ENCODE measurements around the gene THAP9. TPM values are rescaled to one million over a fixed set of nuclear protein-coding genes. Genes with fewer than 3 reads are reported as not detected.
A peak's percentile ranks its signal among the peaks of the same experiment; 100 is the strongest.

The THAP9 gene
- polyA plus RNA-seq, 1 of the 3 experiments (the other 2 are of a cell fraction) = 1.5 TPM

DNA sequence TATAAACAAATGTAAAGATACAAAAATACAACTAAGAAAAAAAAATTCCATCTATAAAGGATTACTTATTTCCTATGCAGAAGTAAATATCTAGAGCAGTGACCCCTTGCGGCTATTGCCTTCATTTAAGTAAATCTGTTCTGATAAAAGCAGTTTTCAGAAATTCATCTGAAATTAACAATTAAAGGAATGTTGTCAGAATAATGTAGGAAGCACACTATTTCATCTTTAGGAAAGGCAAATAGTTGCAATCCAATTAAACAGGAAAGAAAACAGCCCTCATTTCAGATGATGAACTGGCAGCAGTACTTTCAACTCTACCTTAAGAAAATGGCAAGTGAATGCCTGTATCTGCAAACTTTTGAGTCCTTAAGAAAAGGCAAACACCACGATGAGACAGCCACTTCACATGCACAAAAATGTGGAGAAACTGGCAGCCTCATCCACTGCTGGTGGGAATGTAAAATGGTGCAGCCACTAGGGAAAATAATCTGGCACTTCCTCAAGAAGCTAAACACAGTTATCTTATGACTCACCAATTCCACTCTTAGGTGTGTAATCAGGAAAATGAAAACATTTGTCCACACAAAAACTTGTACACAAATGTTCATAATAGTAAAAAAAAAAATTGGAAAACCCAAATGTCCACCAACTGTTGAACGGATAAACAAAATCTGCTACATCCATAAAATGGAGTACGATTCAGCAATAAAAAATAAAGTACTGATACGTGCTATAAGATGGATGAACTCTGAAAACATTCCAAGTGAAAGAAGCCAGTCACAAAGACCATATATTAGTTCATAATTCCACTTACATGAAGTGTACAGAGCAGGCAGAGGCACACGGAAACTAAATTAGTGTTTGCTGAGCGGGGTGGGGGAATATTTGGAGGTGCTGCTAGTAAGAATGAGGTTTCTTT lies 2.0 kb upstream of the THAP9 start (continued):
- TF ChIP-seq RXRA (IDR thresholded peaks at IDR 0.05; ENCODE audit: borderline replicate concordance, low read depth) (no peak), MAX (IDR thresholded peaks at IDR 0.05; ENCODE audit: low read depth) (0 out of 2 replicates have a peak, but pooled peaks have one; percentile 29), MEF2A (IDR thresholded peaks at IDR 0.05; ENCODE audit: borderline replicate concordance, low read depth) (no peak), MXI1 (IDR thresholded peaks at IDR 0.05; ENCODE audit: low read depth, low read length) (0 out of 2 replicates have a peak, but pooled peaks have one; percentile 9), RAD21 (IDR thresholded peaks at IDR 0.05; ENCODE audit: low read length) (peak; percentile 23; the same call in 1 of the 2 replicates), JUND (IDR thresholded peaks at IDR 0.05) (peak; percentile 43; the same call in 1 of the 2 replicates), TEAD4 (IDR thresholded peaks at IDR 0.05; ENCODE audit: borderline replicate concordance, insufficient read depth) (no peak), CTCF (IDR thresholded peaks at IDR 0.05) (peak; percentile 79), RCOR1 (IDR thresholded peaks at IDR 0.05; ENCODE audit: low read length) (no peak), SMC3 (IDR thresholded peaks at IDR 0.05; ENCODE audit: low read depth, low read length) (no peak), USF1 (IDR thresholded peaks at IDR 0.05; ENCODE audit: borderline replicate concordance, low read depth) (no peak), TCF12 (IDR thresholded peaks at IDR 0.05) (0 out of 2 replicates have a peak, but pooled peaks have one; percentile 5), CHD2 (IDR thresholded peaks at IDR 0.05; ENCODE audit: low read length, partially characterized antibody) (no peak), ELF1 (IDR thresholded peaks at IDR 0.05) (no peak)
- TF ChIP-seq, protein P1, sequence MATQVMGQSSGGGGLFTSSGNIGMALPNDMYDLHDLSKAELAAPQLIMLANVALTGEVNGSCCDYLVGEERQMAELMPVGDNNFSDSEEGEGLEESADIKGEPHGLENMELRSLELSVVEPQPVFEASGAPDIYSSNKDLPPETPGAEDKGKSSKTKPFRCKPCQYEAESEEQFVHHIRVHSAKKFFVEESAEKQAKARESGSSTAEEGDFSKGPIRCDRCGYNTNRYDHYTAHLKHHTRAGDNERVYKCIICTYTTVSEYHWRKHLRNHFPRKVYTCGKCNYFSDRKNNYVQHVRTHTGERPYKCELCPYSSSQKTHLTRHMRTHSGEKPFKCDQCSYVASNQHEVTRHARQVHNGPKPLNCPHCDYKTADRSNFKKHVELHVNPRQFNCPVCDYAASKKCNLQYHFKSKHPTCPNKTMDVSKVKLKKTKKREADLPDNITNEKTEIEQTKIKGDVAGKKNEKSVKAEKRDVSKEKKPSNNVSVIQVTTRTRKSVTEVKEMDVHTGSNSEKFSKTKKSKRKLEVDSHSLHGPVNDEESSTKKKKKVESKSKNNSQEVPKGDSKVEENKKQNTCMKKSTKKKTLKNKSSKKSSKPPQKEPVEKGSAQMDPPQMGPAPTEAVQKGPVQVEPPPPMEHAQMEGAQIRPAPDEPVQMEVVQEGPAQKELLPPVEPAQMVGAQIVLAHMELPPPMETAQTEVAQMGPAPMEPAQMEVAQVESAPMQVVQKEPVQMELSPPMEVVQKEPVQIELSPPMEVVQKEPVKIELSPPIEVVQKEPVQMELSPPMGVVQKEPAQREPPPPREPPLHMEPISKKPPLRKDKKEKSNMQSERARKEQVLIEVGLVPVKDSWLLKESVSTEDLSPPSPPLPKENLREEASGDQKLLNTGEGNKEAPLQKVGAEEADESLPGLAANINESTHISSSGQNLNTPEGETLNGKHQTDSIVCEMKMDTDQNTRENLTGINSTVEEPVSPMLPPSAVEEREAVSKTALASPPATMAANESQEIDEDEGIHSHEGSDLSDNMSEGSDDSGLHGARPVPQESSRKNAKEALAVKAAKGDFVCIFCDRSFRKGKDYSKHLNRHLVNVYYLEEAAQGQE (IDR thresholded peaks at IDR 0.05; ENCODE audit: low read depth, low read length) = no peak

Data from SK-N-SH (cell line).